HG02870 (cell line): ENCODE data around the gene ZFPM1.
"Not testable (repeated sequence)": the region's sequence is repeated elsewhere in the genome, so short reads cannot be mapped to it uniquely, and the experiment has no call there.

Source experiments
- ATAC-seq: cut with Tn5 transposase; IDR thresholded peaks from one replicate; pipeline ENCODE4 v1.9.1; 2021; ENCODE audit warnings: mild to moderate bottlenecking, moderate library complexity; ENCODE audit not compliant: unreplicated experiment

The ZFPM1 gene

DNA sequence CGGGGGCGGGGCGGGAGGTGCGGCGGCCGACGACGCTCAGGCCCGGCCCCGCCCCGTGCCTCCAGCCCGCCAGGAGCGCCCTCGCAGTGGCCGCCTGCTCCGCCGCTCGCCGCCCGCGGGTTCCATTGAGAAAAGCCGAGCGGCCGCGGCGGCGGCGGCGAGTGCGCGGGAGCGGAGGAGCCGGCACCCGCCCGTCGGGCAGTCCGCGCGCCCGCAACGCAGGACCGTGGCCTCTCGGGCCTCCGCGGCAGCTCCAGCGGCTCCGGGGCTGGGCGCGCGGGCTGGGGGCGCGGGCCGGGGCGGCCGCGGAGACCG is at the start of gene ZFPM1:
Gene ZFPM1, plus strand, starts transcription at position 64 of the 315 bp plus-strand sequence. CDS start 359 bp downstream, outside the sequence.
- no peak for ATAC-seq

- ATAC-seq = no peak
Observed at GRCh38 chr16:88403794-88404581, 49.1 kb upstream of the ZFPM1 start.

DNA sequence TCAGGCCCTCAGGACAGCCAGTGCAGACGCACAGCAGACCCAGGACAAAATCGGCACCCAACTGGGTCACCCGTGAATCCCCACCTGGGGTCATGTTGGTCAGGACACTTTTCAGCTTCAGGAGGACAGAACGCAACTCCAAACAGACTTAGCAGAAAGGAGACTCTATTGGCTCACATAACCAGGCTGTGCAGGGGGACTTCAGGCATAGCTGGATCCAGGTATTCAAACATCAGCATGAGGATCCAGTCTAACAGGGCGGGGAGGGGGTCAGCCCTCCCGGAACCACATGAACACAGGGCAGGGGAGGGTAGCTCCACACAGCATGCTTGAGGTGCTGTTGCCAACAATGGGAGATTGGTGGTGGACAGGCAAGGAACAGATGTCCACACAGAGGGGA is 48.3 kb upstream of the ZFPM1 start:
- ATAC-seq = no peak

- ATAC-seq = no peak
Observed at GRCh38 chr16:88405216-88406060, 47.6 kb upstream of the ZFPM1 start.

- no peak for ATAC-seq
Observed at GRCh38 chr16:88406096-88407041, 46.7 kb upstream of the ZFPM1 start.

DNA sequence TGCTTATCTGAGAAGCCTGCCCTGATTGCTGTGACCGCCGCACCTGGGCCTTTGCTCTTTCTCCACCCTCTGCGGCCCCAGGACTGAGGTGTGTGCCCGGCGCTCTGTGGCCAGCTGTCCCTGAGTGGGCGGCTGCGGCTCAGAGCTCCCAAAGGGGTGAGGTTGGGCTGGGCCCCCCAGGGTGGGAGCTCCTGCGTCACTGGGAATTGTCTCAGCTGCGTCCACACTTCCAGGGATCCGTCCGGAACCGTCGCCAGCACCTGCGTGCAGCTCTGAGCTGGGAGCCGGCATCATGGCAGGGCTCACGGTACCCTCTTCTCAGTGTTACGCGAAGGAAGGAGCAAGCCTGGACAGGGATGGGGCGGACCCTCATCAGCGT is 46.0 kb upstream of the ZFPM1 start:
- ATAC-seq = no peak

- ATAC-seq = no peak
Observed at GRCh38 chr16:88407807-88408206, 45.3 kb upstream of the ZFPM1 start.

GRCh38 chr16:88408561-88409142 is 44.4 kb upstream of the ZFPM1 start:
- ATAC-seq = no peak

DNA sequence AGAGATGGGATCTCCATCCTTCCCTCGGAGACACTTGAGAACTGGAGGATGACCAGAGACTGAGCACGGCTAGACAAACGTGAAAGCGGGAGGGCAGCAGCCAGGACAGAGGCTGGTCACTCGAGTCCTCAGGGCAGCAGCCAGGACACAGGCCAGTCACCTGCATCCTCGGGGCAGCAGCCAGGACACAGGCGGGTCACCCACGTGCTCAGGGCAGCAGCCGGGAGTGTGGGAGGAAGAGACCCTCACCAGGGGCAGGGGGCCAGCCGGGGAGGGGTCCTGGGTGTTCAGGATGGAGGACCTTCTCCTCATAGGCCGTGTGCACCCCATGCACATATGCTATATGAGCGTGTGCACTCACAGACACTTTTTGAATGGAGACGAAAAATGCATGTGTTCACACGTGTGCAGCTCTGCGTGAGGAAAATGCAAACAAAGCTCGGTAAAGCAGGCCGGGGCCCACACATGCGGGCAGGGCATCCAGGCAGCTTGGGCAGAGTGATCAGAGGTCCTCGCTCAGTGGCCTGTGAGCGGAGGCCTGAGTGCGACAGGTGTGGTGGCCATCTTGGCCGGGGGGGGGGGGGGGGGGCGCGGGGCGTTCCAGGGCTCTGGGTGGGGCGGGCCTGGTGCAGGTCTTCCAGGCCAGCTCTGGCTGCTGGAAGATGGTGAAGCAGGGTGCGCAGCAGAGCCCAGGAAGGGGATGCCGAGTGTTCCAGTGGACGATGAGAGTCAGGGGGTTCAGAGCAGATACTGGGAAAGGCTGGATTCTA is 43.6 kb upstream of the ZFPM1 start:
- no peak for ATAC-seq

DNA sequence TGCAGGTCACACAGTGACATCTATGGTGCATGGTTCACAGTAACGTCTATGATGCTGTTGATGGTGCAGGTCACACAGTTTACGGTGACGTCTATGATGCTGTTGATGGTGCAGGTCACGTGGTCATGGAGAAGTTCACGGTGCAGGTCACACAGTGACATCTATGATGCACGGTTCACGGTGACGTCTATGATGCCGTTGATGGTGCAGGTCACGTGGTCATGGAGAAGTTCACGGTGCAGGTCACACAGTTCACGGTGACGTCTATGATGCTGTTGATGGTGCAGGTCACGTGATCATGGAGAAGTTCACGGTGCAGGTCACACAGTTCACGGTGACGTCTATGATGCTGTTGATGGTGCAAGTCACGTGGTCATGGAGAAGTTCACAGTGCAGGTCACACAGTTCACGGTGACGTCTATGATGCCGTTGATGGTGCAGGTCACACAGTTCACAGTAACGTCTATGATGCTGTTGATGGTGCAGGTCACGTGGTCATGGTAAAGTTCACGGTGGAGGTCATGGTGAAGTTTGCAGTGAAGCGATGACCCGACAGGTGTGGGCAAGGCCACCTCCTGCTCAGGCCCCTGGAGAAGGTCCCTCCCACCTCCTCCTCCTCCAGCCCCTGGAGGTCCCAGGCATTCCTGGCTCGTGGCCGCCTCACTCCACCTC is 42.6 kb upstream of the ZFPM1 start:
- ATAC-seq = not testable (repeated sequence)

DNA sequence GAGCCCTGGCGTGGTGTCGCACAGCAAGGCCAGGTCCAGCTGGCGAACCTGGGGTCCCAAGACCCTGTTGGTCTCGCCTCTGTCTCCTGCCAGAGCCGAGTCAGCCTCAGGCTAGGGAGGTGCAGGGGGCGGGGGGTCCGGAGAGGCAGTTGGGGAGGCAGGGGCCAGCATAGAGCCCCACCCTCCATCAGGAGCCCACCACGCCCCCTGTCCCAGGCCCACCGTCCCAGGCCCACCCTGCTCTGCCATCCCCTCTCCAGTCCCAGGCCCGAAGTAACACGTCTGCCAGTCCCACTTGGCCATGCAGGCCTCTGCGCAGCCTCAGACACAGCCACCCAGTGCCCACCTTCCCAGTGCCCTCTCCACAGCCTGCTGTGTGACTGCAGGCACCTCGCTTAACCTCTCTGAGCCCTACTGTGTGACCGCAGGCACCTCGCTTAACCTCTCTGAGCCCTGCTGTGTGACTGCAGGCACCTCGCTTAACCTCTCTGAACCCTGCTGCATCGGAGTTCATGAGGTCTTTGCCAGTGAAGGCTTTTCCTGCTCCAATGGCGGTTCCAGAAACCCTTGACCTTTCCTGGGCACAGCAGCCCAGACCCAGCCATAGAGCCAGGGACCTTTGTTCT is 41.0 kb upstream of the ZFPM1 start:
- no peak for ATAC-seq

GRCh38 chr16:88412766-88413165 is 40.3 kb upstream of the ZFPM1 start:
- ATAC-seq = no peak

- no peak for ATAC-seq
Observed at GRCh38 chr16:88413231-88413630, 39.8 kb upstream of the ZFPM1 start.

- ATAC-seq = no peak
Observed at GRCh38 chr16:88413631-88414030, 39.4 kb upstream of the ZFPM1 start.

DNA sequence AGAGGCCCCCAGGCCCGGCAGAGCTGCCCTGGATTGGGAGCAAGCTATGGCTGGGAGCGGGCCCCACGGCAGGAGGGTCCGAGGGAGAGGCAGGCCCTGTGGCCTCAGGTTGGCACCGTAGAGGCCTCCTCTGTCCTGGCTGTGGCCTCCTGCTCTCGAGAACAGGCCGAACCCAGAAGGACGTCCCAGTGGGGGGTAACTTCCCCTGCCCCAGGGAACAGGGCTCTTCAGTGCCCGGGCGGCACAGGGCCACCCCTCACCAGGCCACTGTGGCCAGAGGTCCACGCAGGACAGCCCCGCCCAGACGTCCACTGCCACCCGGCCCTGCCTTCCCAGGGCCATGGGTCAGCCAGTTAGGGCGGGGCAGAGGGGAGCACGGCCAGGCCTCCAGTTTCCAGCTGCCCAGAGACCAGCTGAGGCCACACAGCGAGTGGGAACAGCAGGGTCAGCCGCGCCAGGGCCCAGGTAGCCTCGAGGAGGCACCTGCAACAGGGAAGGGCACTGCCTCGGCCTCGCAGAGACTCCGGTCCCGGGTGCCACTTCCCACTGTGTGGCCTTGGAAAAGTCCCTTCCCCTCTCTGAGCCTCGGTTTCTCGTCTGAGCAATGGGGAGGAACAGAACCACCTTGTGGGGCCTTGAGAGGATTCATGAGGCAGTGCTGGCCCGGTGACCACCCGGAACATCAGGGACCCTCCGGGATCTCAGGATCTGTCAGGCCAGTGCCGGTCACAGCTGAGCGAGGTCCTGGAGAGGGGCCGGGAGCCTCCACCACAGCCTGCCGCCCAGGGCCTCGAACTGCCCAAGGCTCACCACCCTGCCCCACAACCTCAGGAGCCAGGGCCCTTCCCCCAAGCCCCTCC is 38.3 kb upstream of the ZFPM1 start:
- no peak for ATAC-seq

DNA sequence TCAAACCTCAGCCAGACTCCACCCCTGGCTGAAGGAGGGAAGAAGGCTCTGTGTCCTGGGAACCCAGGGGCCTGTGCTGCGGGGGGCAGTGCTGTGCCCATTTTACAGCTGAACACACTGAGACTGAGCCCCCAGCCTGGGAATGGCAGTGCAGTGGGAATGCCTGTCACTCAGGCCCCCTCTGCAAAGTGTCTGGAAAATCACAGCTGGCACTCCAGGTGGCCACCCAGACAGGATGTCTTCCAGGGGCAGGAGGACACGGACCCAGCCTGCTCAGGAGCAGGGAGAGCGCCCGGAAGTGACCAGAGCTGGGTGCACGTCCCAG is 37.7 kb upstream of the ZFPM1 start:
- no peak for ATAC-seq

DNA sequence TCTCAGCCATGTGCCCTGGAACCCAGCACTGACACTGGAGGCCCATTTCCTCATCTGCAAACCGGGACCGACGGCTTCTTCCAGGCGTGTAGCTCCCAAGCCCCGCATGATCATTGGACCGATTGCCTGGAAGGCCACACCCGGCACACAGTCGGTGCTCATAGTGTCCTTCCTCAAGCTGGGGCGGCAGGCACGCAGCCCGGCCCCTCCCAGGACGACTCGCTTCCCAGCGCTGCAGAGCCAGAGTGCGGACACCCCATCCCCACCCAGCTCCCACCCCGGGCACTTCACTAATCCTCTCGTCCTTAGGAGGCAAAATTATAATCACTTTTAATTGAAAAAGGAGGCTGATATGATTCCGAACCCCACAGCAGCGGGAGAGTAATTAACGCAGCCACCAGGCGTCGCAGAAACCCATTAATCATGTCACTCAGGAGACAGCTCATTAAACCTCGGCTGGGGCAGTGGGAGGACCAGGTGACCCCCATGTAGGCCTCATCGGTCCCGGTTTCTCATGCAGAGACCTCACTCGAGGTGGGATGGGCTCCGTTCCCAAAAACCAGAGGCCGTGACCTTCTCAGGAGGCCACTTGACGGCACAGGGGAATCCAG is 37.3 kb upstream of the ZFPM1 start:
- ATAC-seq = no peak

- no peak for ATAC-seq
Observed at GRCh38 chr16:88416686-88417085, 36.4 kb upstream of the ZFPM1 start.
